ENCODE measurements around the gene CELF2.

GRCh38 chr10:11204351-11204942 is 186.8 kb downstream of the CELF2 start:
- no peak for TF ChIP-seq POLR2A (IDR thresholded peaks at IDR 0.05)
- TF ChIP-seq CTCF (IDR thresholded peaks at IDR 0.05): no peak

Measured in body of pancreas (tissue), 4 donors.